MCF 10A (cell line): ENCODE data around the gene ZNF296. TPM values are rescaled to one million over a fixed set of nuclear protein-coding genes. Genes with fewer than 3 reads are reported as not detected.
"Not testable (repeated sequence)": the region's sequence is repeated elsewhere in the genome, so short reads cannot be mapped to it uniquely, and the experiment has no call there.

ENCODE experiments used
- BruUV-seq: library from RNA; stranded (reverse); fragments of 400-500 nt; replicated peaks from 2 replicates; lab custom pipeline; 2021; lab: Mats Ljungman, UMichigan
- CTCF ChIA-PET: fragments of 300-600 bp; sonication (Branson Sonifier 250); formaldehyde crosslinking; extraction: SDS; loops from one replicate; lab custom pipeline; 2021; ENCODE audit warnings: antibody characterized with exemption, inconsistent platforms; lab: Yijun Ruan, JAX
- POLR2A ChIA-PET: fragments of 300-600, 350-650 bp; sonication (Branson Sonifier 250); formaldehyde crosslinking; extraction: SDS; loops from one replicate; lab custom pipeline; 2020; ENCODE audit warnings: antibody characterized with exemption, inconsistent platforms; lab: Yijun Ruan, JAX
- DNase-seq: peaks from one replicate; pipeline ENCODE4 v3.0.0-alpha.2; 2018; ENCODE audit not compliant: unreplicated experiment
- H3K27ac Mint-ChIP-seq: one replicate; pipeline ENCODE4 v1.8.0; 2022; ENCODE audit warnings: mild to moderate bottlenecking, low read depth, mixed read lengths; ENCODE audit not compliant: unreplicated experiment
- H3K27me3 Mint-ChIP-seq: one replicate; pipeline ENCODE4 v1.8.0; 2022; ENCODE audit warnings: mixed read lengths; ENCODE audit not compliant: insufficient read depth, unreplicated experiment
- H3K36me3 Mint-ChIP-seq: one replicate; pipeline ENCODE4 v1.8.0; 2022; ENCODE audit warnings: mild to moderate bottlenecking, moderate library complexity, mixed read lengths; ENCODE audit not compliant: insufficient read depth, unreplicated experiment
- H3K4me1 Mint-ChIP-seq: one replicate; pipeline ENCODE4 v1.8.0; 2022; ENCODE audit warnings: mixed read lengths; ENCODE audit not compliant: insufficient read depth, unreplicated experiment
- H3K4me3 Mint-ChIP-seq: one replicate; pipeline ENCODE4 v1.8.0; 2022; ENCODE audit warnings: mild to moderate bottlenecking, moderate library complexity, mixed read lengths; ENCODE audit not compliant: unreplicated experiment
- H3K9me3 Mint-ChIP-seq: one replicate; pipeline ENCODE4 v1.8.0; 2022; ENCODE audit warnings: mixed read lengths; ENCODE audit not compliant: unreplicated experiment
- CTCF ChIP-seq: fragments of 200-600 bp; IDR thresholded peaks from one replicate; pipeline ENCODE4 v1.8.0; 2022; ENCODE audit warnings: antibody characterized with exemption, mild to moderate bottlenecking; ENCODE audit not compliant: unreplicated experiment
- intact Hi-C: fragments of 100-400 bp; cut with micrococcal nuclease; formaldehyde crosslinking; loops from 2 replicates; pipeline ENCODE4 v1.14.1; 2022
- total RNA-seq: library from RNA; stranded (reverse); gene quantifications from 2 replicates; pipeline ENCODE4 v1.2.3, GENCODE V29; 2022

ZNF296 gene
- total RNA-seq, 1 experiment from 2014 or later, result 2.7 TPM

- ChIA-PET CTCF (interaction anchor here (0.6 to 1.0 kb wide), 2 partner anchors 15 to 393 kb away, joined by 3 read pairs; no protein-coding TSS in a partner anchor), POLR2A (interaction anchor here (0.6 kb wide), 1 partner anchor 9 kb away, joined by 3 read pairs; no protein-coding TSS in a partner anchor)
- Mint-ChIP-seq H3K9me3 (no peaks in the 10 kb centered on the region), H3K4me3 (no peak overlapping the region), H3K27ac (no peak overlapping the region), H3K36me3 (peaks cover 6% of the 10 kb centered on the region), H3K27me3 (no peaks in the 10 kb centered on the region), H3K4me1 (peaks cover 12% of the 10 kb centered on the region)
- no TSS peak for BruUV-seq
- no peak for TF ChIP-seq CTCF
- intact Hi-C loops, result no loop called here
- no peak for DNase-seq
Observed at GRCh38 chr19:45107621-45108150, 31.4 kb upstream of the ZNF296 start.

- intact Hi-C loops, result not testable (repeated sequence)
Observed at GRCh38 chr19:45106363-45106762, 30.1 kb upstream of the ZNF296 start.

GRCh38 chr19:45104658-45105349 is 28.5 kb upstream of the ZNF296 start:
- no peak for TF ChIP-seq CTCF
- H3K4me3 Mint-ChIP-seq, result no peak overlapping the region
- H3K27me3 Mint-ChIP-seq, result no peaks in the 10 kb centered on the region
- H3K27ac Mint-ChIP-seq, result no peak overlapping the region
- DNase-seq, result no peak
- peaks cover 12% of the 10 kb centered on the region for H3K4me1 Mint-ChIP-seq
- POLR2A ChIA-PET, result interaction anchor here (1.0 kb wide), 1 partner anchor 12 kb away, joined by 3 read pairs; no protein-coding TSS in a partner anchor
- no TSS peak for BruUV-seq
- H3K36me3 Mint-ChIP-seq, result peaks cover 6% of the 10 kb centered on the region
- H3K9me3 Mint-ChIP-seq, result no peaks in the 10 kb centered on the region
- CTCF ChIA-PET, result interaction anchor here (0.6 kb wide), 1 partner anchor 202 kb away, joined by 5 read pairs; no protein-coding TSS in a partner anchor
- intact Hi-C loops, result no loop called here

More at GRCh38 chr19:45106363-45106762, 30.1 kb upstream of the ZNF296 start:
- H3K27me3 Mint-ChIP-seq, H3K4me3 Mint-ChIP-seq, H3K9me3 Mint-ChIP-seq, CTCF ChIA-PET, H3K36me3 Mint-ChIP-seq, DNase-seq, BruUV-seq, H3K27ac Mint-ChIP-seq, POLR2A ChIA-PET: not testable (repeated sequence)
- H3K4me1 Mint-ChIP-seq, result peaks cover 12% of the 10 kb centered on the region

- DNase-seq, result no peak
- Mint-ChIP-seq H3K4me1 (peaks cover 23% of the 10 kb centered on the region), H3K36me3 (peaks cover 6% of the 10 kb centered on the region), H3K27me3 (no peaks in the 10 kb centered on the region), H3K4me3 (no peak overlapping the region), H3K9me3 (no peaks in the 10 kb centered on the region), H3K27ac (no peak overlapping the region)
- CTCF ChIA-PET, result interaction anchor here (0.6 to 1.9 kb wide), 2 partner anchors 22 to 201 kb away, joined by 5 to 7 read pairs; no protein-coding TSS in a partner anchor
- intact Hi-C loops, result no loop called here
- no peak for TF ChIP-seq CTCF
- POLR2A ChIA-PET, result interaction anchor here (0.8 kb wide), 1 partner anchor 9 kb away, joined by 3 read pairs; no protein-coding TSS in a partner anchor
- no TSS peak for BruUV-seq
Observed at GRCh38 chr19:45103508-45104319, 27.4 kb upstream of the ZNF296 start.
